SIG-M5 treated with dmso at 0.1 percent for 504 hours (cell line): Measurements from ENCODE around the gene ZNF687.
"Not testable (repeated sequence)": the region's sequence is repeated elsewhere in the genome, so short reads cannot be mapped to it uniquely, and the experiment has no call there.

Experiments
- DNase-seq: peaks from one replicate; lab custom pipeline; 2025; ENCODE audit not compliant: unreplicated experiment; lab: John Stamatoyannopoulos, UW

Gene ZNF687

DNA sequence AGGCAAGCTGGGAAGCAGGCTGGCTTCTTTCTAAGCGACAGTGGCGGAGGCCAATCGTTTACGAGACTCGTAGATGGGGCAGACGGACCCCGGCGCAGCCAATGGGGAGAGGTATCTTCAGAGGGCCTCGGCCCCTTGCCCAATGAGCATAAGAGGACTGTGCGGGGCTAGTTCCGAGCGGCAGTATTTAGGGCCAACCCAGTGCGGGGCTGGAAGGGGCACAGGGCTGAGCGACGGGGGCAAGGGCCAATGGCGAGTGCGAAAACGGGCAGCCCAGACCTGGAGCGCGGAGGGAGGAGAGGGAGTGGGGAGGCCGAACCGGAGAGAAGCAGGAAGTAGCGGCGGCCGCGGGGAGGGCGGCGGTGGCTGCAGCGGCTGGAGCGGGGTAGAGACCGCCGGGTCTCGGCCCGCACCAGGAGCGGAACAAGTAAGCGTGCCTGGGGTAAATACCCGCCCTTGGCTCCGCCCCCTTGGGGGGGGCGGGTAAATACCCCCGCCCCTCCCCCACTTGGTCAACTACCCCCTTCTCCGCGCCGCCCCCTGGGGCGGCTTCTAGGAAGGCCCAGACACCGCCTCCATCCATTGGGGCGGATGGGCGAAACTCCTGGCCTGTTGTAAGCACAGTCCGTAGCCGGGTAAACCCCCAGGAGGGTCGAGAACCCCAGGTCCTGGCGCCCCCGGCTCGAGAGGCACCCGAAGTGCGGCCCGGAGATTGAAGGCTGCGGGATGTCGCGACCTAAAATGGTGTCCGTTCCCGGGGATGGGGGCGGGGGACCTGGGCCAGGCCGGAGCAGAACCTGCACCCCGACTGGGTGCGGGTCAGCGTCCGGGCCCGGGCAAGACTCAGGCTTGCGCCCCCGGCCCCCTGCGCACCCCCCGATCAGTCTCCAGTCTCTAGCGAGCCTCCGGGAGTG lies at the start of gene ZNF687:
TSS of gene ZNF687 (plus strand) at position 331 of the 914 bp plus-strand sequence. CDS start 3,993 bp downstream, outside the sequence.
- DNase-seq = peak; percentile 100

- no peak for DNase-seq
These were observed 46.9 kb upstream of the ZNF687 start for GRCh38 chr1:151235235-151235634.

DNA sequence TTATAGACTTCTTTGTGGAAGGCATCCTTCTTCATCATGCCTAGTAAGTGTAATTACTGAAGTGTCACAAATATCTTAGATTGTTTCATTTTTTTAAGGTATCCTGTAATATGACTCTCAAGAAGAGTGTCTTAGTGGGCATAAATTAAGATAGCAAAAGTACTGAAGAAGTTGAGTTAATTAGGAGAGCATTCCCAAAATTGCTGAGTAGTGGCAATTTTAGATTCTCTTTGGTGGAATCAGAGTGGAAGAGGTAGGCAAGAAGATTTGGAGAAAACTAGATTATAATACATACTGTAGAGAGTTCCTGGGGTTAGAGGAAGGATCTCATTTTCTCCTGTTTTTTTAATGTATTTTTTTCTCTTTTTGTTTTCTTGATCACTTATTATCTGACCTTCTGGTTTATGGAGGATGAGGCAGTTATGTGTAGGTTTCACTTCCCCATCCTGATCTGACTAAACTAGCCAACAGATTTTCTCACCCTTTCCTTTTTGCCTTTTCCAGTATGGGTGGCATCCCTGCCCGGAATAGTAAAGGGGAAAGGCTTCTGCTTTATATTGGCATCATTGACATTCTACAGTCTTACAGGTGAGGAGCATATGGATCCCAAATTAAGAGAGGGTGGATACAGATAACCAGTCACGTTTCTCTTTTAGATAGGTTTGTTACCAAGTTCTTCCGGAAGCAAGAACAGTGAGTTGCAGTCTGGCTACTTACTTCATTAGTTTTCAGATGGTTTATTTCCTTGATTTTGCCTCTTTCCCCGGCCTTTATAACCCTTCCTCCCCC lies 44.2 kb upstream of the ZNF687 start:
- DNase-seq = peak; percentile 31

GRCh38 chr1:151238467-151238739 lies 43.7 kb upstream of the ZNF687 start:
- no peak for DNase-seq

DNA sequence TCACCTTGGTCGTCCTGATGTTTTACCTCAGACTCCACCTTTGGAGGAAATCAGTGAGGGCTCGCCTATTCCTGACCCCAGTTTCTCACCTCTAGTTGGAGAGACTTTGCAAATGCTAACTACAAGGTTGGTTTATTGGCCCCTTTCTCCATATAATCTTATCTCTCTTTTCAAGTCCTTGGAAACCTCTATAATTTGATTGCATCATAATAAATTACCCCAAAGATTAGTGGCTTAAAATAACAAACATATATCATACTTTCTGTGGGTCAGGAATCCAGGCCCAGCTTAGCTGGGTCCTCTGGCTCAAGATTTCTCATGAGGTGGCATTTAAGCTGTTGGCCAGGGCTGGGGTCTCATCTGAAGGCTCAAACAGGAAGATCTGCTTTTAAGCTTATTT lies 39.7 kb upstream of the ZNF687 start:
- DNase-seq = no peak

GRCh38 chr1:151243683-151244216 lies 38.3 kb upstream of the ZNF687 start:
- no peak for DNase-seq

DNA sequence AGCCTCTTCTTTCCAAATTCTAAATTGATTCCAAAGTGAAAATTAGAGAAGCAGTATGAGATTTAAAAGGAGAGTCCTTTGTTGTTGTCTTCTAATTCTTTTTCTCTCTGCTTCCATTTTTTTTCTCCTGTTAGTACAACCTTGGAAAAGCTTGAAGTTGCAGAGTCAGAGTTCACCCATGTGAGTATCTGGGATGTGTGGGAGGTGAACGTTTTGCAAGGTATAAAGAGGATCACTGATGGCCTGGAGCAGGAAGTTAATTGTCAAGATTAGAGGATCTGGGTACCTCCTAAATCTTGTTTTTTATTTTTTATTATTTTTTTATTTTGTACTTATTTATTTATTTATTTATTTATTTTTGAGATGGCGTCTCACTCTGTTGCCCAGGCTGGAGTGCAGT lies 35.3 kb upstream of the ZNF687 start:
- DNase-seq = no peak

- DNase-seq = peak; percentile 97
These were observed 30.2 kb upstream of the ZNF687 start for GRCh38 chr1:151251656-151252470.

DNA sequence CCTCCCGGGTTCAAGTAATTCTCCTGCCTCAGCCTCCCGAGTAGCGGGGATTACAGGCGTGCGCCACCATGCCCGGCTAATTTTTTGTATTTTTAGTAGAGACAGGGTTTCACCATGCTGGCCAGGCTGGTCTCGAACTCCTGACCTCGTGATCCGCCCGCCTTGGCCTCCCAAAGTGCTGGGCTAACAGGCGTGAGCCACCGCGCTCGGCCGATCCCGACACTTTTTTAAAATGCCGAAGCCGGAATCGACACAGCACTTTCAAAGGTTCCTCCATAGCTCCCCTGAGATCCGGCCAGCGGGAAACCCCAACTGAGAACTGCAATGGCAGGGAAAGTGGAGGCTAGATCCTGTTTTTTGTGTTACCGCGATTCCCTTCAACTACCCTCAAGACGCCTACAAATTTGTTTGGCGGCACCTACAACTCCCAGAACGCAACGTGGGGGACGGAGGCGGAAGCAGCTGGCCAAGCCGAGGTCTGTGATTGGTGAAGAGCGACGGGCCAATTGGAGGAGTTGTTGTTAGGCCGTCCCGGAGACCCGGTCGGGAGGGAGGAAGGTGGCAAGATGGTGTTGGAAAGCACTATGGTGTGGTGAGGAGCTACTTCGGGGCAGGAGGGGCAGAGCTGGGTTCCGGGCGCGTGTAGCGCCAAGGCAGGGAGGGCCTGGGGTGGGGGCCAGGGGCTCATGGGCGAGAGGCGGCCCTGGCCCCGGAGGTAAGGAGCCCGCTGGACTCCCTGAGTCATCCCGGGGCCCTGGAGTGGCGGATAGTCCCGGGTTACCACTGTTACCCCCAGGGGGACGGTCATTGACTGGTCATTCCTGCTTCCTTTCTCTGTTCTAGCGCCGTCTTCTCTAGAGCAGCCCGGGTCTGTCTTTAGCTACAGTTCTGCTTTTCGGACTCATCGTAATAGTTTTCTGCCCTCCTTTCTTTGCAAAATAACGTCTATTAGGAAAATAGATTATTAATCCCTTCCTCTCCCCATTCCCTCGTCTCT lies 27.6 kb upstream of the ZNF687 start, which contains the start of gene PSMD4:
TSS of gene PSMD4 (plus strand) at position 518 of the 997 bp plus-strand sequence. CDS start at position 567, 49 bp downstream.
- peak; percentile 100 for DNase-seq

DNA sequence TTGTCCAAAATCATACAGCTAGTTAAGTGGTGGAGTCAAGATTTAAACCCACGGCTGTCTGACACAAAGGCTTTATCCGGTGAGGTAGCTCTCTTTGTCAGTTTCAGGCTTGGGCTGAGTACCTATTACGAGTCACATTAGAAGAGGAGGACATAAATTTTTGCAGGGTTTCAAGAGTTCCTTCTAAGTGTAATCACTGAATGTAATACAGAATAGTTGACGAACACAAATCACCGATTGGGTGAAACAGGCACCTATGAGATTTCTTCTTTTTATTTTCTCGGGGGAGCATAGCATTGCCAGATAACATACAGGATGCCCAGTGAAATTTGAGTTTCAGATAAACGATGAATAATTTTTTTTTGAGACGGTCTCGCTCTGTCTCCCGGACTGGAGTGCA lies 26.7 kb upstream of the ZNF687 start:
- no peak for DNase-seq

DNA sequence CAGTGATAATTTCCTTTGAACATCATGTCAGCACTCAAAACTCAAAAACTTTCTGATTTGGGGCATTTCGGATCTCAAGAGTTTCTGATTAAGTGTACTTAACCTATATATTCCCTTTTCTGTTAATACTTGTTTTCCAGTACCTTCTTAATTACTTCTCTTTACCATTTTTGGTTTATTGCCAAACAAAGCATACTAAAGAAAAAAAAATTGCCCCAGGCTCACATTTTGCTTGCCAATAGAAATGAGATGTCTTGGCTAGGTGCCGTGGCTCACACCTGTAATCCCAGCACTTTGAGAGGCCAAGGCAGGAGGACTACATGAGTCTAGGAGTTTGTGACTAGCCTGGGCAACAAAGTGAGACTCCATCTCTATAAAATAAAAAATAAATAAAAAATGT lies 22.7 kb upstream of the ZNF687 start:
- no peak for DNase-seq

DNA sequence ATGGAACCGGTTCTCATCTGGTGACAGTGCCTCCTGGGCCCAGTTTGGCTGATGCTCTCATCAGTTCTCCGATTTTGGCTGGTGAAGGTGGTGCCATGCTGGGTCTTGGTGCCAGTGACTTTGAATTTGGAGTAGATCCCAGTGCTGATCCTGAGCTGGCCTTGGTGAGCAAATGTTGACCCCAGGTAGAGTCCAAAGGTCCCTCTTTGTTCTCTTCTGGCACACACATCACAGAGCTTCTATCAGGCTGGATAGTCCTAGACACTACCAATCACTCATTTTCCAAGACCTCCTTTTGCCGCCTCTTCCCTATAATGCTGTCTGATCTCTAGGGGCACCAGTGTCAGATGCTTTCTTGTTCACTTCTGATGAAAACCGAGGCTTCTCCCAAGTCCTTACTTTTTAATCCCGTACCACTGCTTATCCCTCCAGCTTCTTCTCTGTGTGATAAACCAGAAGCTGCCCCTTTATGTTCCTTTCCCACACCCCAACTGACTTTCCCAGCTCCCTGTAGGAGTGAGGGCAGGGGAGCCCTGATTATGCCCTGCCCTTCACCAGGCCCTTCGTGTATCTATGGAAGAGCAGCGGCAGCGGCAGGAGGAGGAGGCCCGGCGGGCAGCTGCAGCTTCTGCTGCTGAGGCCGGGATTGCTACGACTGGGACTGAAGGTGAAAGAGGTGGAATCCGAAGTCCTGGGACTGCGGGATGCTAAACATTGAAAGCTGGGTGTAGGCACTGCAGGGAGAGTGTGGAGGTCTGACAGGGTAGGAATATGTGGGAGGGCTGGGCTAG lies 16.5 kb upstream of the ZNF687 start:
- no peak for DNase-seq

DNA sequence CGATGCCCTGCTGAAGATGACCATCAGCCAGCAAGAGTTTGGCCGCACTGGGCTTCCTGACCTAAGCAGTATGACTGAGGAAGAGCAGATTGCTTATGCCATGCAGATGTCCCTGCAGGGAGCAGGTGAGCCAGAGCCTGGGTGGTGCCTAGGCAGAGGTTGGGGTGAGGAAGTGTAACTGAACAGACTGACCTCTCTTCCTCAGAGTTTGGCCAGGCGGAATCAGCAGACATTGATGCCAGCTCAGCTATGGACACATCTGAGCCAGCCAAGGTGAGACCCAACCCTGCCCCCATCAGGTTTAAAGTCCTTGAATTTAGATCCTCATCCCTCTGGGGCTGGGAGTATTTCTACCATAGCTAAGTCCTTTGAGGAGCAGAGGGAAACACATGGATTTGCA lies 15.8 kb upstream of the ZNF687 start:
- no peak for DNase-seq

GRCh38 chr1:151266821-151267220 lies 15.3 kb upstream of the ZNF687 start:
- no peak for DNase-seq

DNA sequence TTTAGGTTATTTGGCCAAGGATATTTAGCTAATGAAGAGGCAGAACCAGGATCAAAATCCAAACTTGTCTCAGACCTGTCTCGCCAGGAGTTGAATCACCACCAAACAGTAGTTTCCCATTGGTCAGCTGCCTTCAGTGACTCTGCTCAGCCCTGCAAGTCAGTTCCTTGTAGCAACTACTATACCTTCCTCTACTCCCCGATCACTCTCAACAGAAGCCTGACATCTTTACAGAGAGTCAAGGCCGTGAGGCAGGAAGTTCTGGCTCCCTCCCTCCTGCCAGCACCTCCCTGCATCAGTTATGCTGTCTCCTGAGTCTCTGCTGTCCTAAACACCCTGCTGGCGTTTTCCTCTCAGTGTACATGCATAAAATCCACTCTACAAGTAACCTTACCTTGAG lies 14.3 kb upstream of the ZNF687 start:
- no peak for DNase-seq

- DNase-seq = no peak
These were observed 8.1 kb upstream of the ZNF687 start for GRCh38 chr1:151273924-151274466.

- DNase-seq = not testable (repeated sequence)
These were observed 6.8 kb upstream of the ZNF687 start for GRCh38 chr1:151275341-151275740.

GRCh38 chr1:151277249-151277648 lies 4.8 kb upstream of the ZNF687 start:
- peak; percentile 100 for DNase-seq
